GM03348 (cell line): Measurements from ENCODE around the gene NTRK3.
"Not testable (repeated sequence)": the region's sequence is repeated elsewhere in the genome, so short reads cannot be mapped to it uniquely, and the experiment has no call there.

Source experiments
- DNase-seq: peaks from one replicate; pipeline ENCODE4 v3.0.0; 2012; ENCODE audit warnings: low spot score

The NTRK3 gene

GRCh38 chr15:87877114-87877810 lies 379.3 kb downstream of the NTRK3 start:
- DNase-seq = peak; percentile 20

- DNase-seq = peak; percentile 46
These were observed 381.4 kb downstream of the NTRK3 start for GRCh38 chr15:87874896-87875711.

- DNase-seq = peak; percentile 15
These were observed 383.0 kb downstream of the NTRK3 start for GRCh38 chr15:87873516-87873915.

GRCh38 chr15:87871731-87872320 lies 384.7 kb downstream of the NTRK3 start:
- DNase-seq = peak; percentile 35

GRCh38 chr15:87871258-87871681 lies 385.3 kb downstream of the NTRK3 start:
- DNase-seq = peak; percentile 57

GRCh38 chr15:87866961-87867360 lies 389.6 kb downstream of the NTRK3 start:
- no peak for DNase-seq

GRCh38 chr15:87863152-87863551 lies 393.4 kb downstream of the NTRK3 start:
- peak; percentile 21 for DNase-seq

GRCh38 chr15:87860743-87861142 lies 395.8 kb downstream of the NTRK3 start:
- no peak for DNase-seq

GRCh38 chr15:87858651-87859050 lies 397.9 kb downstream of the NTRK3 start:
- no peak for DNase-seq

- DNase-seq = no peak
These were observed 405.0 kb downstream of the NTRK3 start for GRCh38 chr15:87851497-87851896.

GRCh38 chr15:87850916-87851315 lies 405.6 kb downstream of the NTRK3 start:
- no peak for DNase-seq

GRCh38 chr15:87849181-87849580 lies 407.4 kb downstream of the NTRK3 start:
- peak; percentile 21 for DNase-seq

- DNase-seq = no peak
These were observed 408.5 kb downstream of the NTRK3 start for GRCh38 chr15:87848012-87848411.

GRCh38 chr15:87846746-87847145 lies 409.8 kb downstream of the NTRK3 start:
- peak; percentile 59 for DNase-seq

GRCh38 chr15:87843312-87843711 lies 413.2 kb downstream of the NTRK3 start:
- DNase-seq = no peak

- DNase-seq = no peak
These were observed 415.0 kb downstream of the NTRK3 start for GRCh38 chr15:87841426-87841998.

- not testable (repeated sequence) for DNase-seq
These were observed 420.7 kb downstream of the NTRK3 start for GRCh38 chr15:87835830-87836229.

- DNase-seq = not testable (repeated sequence)
These were observed 423.2 kb downstream of the NTRK3 start for GRCh38 chr15:87833333-87833732.

GRCh38 chr15:87829332-87830050 lies 427.0 kb downstream of the NTRK3 start:
- peak; percentile 13 for DNase-seq

GRCh38 chr15:87828608-87829007 lies 427.9 kb downstream of the NTRK3 start:
- DNase-seq = no peak

GRCh38 chr15:87827131-87827530 lies 429.4 kb downstream of the NTRK3 start:
- peak; percentile 19 for DNase-seq
